GM19238 (cell line): ENCODE results near the gene LDAH.
A peak's percentile ranks its signal among the peaks of the same experiment; 100 is the strongest.

Experiments used
- DNase-seq: peaks from one replicate; pipeline ENCODE4 v3.0.0; 2011; ENCODE audit warnings: low spot score; ENCODE audit not compliant: insufficient read length

The LDAH gene

DNA sequence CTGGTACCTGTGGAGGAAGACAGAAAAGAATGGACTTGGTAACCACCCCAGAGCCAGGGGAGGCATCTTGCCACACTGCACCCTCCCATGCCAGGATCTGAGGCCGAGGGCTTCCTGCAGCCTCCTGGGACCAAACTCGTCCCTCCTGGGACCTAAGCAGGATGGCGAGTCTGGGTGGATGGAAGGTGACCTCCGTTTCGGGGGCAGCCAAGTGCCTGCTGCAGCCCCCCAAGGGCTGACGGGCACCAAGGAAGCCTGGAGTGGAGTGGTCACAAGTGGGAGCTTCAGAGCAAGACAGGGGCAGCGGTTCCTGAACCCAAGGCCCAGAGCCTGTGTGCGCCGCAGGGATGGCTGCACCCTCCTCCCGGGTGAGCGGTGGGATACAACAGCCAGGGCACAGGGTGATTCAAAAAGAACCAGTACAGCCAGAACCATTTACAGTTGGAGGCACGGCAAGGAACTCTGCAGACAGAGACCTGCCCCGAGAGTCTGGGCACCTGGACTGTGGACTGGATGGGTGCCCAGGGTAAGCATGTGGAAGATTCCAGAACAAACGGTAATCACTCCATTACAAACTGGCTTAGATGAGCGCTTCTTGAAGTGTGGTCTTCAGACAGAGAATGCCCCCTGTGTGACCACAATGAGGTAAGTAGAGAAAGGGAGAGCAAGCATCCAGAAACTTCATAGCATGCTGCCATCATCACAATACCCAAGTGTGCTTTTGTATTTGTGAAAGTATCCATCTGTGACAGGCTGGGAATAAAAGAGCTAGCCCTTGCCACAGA, 184.1 kb downstream of the LDAH start:
- DNase-seq: no peak

DNA sequence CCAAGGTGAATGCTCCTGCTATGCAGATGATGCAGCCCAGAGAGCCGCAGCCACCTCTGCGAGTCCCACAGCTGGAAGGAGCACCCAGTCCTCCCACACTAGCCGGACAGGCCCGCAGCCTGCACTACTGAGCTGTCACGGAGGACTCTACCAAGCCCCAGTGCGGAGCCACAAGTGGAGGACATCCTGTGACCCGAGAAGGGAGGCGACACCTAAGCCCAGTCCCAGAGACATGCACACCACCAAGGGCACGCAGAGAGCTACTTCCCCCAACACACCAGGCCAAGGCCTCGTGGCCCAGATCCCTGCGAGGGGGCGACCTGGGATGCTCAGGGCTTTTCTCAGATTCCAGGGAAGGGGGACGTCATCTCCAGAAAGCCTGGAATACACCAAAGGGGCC, 184.9 kb downstream of the LDAH start:
- no peak for DNase-seq

DNA sequence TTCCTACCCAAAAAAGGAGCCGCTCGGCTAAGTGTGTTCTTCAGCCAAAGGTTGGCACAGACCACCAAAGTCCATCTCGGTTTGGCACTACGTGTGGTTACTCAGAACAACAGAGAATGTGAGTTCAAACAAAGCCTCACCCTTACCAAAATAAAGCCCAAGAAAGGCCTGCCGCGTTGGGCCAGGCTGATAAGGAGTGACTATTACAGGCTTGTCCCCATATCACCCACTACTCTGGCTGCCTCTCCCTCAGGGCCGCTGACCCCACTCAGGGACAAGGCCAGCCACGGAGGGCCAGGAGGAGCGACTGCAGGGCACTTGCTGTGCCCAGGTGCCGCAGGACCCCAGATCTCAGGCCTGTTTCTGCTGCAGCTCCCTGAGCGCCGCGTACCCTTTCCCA, 185.8 kb downstream of the LDAH start:
- DNase-seq: no peak

DNA sequence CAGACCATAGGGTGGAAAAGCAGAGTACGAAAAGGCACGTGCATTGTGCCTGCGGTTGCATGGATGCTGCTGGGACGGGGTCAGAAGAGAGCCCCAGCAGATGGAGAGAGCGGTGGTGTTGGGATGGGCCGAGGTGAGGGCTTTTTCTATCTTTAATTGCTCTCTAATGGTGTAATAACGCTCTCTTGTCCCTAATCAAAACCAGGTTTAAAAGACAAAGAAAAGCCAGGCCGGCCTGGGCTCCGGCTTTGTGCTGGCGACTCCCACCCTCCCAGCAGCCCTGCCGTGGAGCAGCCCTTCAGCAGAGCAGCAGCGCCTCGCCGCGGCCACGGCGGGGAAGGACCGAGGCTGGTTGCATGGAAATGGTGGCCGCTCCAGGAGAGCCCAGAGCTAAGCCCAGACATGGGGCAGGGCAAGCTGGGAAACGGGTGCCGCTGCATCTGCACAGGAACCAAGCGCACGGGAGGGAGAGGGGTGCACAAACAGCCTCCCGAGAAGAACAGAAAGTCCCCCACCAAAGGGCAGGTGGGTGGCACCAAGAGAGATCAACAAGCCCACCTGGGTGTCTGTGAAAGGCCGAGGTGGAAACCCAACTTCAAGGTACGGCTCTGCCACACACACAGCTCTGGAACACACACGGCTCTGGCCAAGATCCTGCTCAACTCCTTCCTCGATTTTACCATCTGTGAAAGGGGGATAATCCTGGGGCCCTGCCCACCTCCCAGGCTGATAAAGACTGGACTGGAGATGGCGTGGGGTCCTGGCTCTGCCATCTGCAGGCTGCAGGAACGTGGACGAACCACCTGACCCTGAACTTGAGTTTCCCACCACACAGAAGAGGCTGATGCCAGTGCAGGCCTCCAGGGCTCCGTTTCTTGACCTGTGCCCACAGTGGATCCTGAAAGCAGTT, 187.0 kb downstream of the LDAH start:
- DNase-seq: peak; percentile 85

DNA sequence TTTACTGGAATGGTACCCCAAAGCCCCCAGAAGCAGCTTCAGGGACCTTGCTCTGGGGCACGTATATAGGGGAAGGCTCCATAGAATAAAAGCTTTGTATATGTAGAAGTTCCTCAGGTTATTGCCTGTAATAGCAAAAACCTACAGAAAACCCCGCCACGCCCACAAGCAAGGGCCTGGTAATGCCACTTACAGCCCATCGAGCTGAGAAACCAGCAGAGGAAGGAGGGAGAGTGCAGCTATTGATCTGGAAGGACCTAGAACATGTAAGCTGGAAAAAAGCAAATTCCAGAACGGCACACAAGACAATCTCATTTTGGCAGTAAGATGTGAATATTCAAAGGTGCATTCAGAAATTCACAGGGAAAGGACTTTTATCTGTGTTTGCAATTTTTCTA, 187.8 kb downstream of the LDAH start:
- no peak for DNase-seq

DNA sequence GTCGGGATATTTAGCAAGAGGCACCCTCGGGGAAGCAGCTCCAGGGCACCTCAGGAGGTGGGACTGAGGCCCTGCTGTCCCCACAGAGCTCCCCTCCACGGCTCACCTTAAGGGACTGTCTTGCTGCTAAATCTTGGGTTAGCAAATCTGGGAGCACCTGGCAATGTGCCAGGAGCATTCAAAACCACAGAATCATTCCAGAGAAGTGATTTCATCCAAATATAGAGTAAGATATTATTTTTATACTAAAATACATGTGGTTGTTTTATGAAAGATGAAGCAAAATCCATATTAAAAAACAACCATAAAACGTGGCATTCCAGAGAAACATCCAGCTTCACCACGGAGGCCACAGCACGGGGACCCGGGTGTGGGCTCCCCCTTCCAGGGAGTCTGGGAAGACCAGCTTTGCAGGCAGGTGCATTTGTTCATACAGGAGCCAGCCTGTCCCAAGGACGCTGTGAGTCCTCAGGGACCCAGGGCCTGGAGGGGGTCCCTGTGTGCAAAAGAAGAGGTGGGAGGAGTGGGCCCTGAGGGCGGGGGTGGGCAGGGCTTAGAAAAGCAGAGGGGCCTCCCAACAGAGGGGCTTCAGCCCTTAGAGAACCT, 188.3 kb downstream of the LDAH start:
- DNase-seq: no peak
